Activated T-cell treated with anti-CD3 and anti-CD28 coated beads for 4 hours (primary cell): Measurements from ENCODE around the gene GTF2E1.
"Not testable (repeated sequence)": the region's sequence is repeated elsewhere in the genome, so short reads cannot be mapped to it uniquely, and the experiment has no call there.

Experiments
- DNase-seq: peaks from one replicate; pipeline ENCODE4 v3.0.0-alpha.2; 2020

Gene GTF2E1

DNA sequence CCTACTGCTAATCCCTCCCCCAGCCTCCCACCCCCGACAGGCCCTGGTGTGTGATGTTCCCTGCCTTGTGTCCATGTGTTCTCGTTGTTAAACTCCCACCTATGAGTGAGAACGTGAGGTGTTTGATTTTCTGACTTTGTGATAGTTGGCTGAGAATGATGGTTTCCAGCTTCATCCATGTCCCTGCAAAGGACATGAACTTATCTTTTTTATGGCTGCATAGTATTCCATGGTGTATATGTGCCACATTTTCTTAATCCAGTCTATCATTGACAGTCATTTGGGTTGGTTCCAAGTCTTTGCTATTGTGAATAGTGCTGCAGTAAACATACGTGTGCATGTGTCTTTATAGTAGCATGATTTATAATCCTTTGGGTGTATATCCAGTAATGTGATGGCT, 16.0 kb downstream of the GTF2E1 start:
- DNase-seq, result not testable (repeated sequence)

GRCh38 chr3:120762615-120763014, 20.1 kb downstream of the GTF2E1 start:
- no peak for DNase-seq

DNA sequence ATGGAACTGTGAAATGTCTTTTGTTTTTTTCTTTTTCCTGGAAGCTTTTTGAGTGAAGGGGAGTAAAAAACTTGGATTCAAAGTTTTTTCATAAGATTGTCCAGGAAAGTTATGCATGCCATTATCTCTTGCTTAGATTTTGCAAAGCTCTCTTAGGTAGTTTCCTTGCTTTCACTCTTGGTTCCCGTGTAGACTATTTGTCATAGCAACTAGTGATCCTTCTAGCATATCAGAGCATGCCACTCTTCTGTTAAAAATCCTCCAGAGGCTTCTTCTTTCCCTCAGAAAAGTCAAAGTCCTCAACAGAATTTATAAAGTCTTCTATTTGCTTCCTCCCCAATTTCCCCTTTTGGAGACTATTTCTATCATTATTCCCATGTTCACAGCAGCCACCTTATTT, 21.1 kb downstream of the GTF2E1 start:
- DNase-seq, result no peak

- no peak for DNase-seq
Measured at GRCh38 chr3:120764206-120764605, 21.7 kb downstream of the GTF2E1 start.

DNA sequence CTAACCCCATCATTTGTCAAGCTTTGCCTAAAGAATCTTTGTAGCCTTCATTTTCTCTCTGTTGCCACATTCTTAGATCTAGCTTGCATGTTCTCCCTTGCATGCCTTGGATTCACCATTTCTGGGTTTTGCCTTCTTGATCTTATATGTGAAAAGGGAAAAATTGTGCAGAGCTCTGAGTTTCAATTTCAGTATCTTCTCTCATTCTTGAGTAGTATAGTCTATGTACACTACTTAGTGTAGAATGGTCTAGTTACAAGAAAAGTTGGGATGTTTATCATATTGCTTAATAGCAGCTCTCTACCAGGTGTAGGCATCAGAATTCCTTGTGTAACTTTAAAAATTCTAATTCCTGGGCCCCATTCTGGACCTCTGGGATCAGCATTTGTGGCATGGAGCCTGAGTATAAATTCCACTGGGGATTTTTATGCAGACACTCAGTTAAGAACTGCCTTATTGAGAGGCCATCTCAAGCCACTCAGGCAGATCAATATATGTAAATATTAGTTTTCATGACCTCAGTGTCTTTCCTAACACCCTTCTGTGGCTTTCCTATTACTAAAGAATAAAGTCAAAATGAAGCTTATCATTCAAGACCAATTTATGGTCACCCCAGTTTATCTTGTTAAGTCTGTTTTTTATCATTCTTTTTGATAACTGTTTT, 23.4 kb downstream of the GTF2E1 start:
- DNase-seq, result no peak

GRCh38 chr3:120766576-120766975, 24.0 kb downstream of the GTF2E1 start:
- no peak for DNase-seq

DNA sequence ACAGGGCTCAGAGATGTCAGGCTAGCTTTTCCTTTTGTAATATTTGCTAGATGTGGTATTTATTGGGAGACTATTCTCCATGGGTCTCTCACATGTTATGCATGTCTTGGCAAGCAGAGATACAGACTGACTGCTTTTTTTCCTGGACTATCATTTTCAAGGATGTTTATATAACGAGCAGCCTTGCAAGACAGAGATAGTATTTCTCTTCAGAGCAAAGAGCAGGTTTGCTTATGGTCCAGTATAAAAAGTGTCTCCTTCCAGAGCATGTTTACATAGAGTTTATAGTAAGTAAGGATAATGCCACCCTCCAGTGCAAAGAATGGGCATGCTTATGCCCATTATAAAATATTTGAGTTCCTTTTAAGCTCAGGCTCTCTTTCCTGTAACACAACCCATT, 24.6 kb downstream of the GTF2E1 start:
- DNase-seq, result no peak

DNA sequence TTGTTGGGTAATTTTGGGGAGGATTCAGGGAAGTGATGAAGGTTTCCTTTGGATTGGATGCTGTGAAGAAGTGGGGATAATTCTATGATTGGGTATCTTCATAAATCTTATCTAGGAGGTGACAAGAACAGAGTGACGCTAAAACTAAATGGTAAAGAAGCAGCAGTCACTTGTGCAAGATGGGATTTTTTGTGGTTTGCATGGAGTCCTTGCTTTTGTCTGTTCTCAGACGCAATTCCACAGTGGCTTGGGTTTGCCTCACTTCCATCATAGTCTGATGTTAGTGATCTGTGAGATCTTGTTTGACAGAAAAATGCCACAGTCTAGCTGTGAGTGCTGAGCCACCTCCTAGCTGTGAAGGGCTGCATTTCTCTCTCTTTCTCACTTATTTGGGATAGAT, 26.9 kb downstream of the GTF2E1 start:
- no peak for DNase-seq

DNA sequence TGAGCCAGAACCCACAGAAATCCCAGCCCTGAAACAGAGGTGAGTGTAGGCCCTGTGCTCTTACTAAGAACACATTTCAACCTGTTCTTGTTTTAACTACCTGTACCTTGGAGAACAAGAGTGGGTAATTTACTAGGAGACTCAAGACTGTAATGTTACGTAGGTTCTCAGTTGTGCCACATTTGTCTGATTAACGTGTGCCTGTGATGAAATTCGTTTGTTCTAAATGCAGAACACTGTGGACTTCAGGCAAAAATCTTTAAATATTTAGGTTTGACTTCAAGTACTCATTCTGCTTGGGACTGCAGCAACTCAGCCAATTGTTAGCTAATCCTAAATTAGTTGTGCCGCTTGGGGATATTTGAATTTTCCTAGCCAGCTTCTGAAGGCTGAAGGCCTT, 28.3 kb downstream of the GTF2E1 start:
- DNase-seq, result no peak

- DNase-seq, result no peak
Measured at GRCh38 chr3:120772081-120772480, 29.5 kb downstream of the GTF2E1 start.

GRCh38 chr3:120773932-120774331, 31.4 kb downstream of the GTF2E1 start:
- no peak for DNase-seq

DNA sequence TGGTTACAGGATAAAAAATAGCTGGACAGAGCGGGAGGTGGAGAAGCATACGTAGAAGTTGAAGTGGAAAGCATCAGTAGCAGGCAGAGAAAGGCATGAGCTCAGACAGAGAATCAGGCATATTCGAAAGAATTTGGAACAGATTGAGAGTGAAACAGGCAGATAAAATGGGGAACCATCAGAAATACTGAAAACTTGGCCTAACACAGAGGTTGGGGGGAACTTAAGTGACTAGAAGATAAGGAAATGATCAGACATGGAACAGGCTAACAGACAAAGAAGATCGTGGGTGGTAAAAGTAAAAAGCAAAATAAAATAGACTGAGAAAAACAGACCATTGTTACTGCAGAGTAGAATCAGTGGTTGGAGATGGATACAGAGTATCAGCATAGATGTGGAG, 32.9 kb downstream of the GTF2E1 start:
- no peak for DNase-seq

DNA sequence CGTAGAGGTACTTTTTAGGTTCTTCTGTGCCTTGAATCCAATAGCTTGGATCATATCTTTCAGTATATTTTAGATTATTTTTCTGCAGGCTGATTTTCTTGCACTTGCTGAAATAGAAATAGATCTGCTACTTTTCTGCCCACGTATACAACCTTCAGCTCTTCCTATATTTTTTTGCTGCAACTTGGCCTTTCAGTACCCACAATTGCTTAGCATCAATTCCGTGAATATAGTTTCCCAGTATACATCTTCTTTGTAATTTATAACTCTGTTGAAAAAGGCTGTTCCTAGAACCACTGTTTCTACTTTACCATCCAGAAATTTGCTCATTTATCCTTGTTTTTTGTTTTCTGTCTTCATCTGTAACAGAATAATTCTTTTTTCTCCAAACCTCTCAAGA, 36.2 kb downstream of the GTF2E1 start:
- DNase-seq, result no peak

DNA sequence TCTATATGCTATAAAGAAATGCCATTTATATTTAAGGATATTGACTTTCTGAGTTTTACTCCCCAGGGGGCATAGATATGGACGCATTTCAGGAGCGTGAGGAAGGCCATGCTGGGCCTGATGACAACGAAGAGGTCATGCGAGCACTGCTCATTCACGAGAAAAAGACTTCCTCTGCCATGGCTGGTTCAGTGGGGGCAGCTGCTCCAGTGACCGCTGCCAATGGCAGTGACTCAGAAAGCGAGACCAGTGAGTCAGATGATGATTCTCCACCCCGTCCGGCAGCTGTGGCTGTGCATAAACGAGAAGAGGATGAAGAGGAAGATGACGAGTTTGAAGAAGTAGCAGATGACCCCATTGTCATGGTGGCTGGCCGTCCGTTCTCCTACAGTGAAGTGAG, 38.4 kb downstream of the GTF2E1 start:
- DNase-seq, result no peak

- DNase-seq, result not testable (repeated sequence)
Measured at GRCh38 chr3:120785832-120786231, 43.3 kb downstream of the GTF2E1 start.

DNA sequence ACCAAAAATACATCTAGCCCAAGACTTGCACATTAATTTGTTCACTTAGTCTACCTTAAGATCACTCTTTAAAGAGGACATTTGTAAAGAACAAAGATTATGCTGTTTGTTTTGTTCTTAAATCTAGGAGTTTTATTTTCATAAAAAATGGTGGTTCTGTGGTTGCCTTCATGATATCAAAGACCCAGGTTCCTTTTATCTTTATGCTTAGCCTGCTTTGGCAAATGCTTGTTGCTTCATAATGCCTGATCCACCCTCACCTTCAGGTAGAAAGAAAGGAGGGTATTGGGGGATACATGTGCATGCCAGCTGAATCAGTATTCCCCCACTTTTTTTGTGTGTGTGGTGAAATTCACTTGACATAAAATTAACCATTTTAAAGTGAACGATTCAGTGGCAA, 48.5 kb downstream of the GTF2E1 start:
- DNase-seq, result no peak

- no peak for DNase-seq
Measured at GRCh38 chr3:120791913-120792312, 49.4 kb downstream of the GTF2E1 start.

DNA sequence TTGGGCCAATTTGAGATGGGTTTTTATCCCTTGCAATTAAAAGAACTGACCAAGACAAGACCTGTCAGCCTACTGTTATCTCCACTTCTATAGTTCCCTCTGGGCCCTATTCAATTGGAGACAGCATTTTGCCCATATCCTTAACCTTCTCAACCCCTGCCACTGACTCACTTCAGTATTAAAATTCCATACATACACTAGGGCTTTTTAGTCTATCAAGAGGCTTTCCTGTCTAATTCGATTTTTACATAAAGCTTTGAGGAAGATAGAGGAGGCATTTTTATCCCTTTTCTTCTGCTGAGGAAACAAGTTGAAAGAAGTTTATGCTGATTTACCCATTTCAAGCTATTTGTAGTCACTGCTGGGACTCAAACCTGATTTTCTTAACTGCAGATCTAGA, 51.1 kb downstream of the GTF2E1 start:
- no peak for DNase-seq

- DNase-seq, result peak; percentile 74
Measured at GRCh38 chr3:120795017-120795648, 52.6 kb downstream of the GTF2E1 start.

DNA sequence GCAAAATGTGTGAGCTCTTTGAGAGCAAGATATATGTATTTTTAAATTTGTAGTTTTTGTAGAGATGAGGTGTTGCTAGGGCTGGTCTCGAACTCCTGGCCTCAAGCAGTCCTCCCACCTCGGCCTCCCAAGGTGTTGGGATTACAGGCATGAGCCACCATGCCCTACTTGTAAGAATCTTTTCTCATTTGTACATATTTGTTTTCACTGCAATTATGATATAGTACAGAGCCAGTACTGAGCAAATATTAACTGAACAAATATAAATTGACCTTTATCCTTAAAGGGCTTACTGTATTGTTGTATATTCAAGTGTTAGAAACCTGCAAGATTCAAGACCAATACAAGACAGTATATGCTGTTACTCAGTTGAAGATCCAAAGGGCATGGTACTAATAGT, 53.4 kb downstream of the GTF2E1 start:
- DNase-seq, result no peak

- no peak for DNase-seq
Measured at GRCh38 chr3:120796976-120797375, 54.4 kb downstream of the GTF2E1 start.

DNA sequence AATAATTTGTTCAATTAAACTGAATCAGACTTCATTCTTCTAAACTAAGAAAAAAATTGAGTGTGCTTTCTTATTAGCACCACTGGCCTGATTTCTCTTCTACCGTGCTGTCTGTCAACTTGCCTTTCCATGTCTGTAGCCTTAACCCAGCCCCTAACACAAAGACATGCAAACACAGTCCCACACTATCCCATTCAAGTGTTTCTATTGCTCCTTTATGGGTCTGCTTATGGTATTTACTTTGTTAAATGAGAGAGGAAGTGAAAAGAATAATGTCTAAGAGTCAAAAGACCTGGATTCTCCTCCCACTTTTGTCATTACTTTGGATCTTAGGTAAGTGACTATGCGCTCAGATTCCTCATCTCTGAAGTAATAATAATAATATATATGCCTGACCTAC, 55.3 kb downstream of the GTF2E1 start:
- no peak for DNase-seq

DNA sequence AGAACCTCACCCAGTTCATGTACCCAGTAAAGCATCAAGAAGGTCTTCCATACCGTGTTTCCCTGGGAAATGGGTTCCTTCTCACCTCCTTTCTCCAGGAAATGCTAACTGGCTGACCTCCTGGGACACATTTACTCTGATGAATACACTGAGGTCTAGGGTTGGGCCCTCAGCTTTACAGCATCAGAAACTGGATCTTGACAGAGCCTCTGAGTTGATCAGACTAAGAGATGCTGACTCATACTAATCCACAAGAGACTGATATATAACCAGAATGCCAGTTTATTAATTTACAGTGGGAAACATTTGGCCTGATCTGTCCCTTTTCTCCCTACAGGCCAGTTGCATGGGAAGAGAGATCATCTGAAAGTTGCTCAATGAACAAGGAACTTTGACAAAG, 55.8 kb downstream of the GTF2E1 start:
- DNase-seq, result no peak

DNA sequence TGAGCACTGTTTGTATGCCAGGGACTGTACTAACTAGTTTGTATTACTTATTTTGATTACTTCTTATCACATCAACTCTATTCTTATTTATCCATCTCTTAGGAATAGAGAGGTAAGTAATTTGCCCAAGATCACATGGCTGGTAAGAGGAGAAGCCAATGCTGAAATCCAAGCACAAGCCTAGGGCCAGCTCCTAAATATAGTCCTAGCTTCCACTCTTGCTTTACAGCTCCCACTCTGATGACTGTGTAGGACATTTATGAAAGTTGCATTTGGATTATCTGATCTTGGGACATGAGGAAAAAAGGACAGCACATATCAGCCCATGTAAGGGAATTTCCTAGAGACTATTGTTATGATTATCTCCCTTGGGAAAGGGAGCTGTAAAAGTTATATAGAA, 58.1 kb downstream of the GTF2E1 start:
- DNase-seq, result no peak

GRCh38 chr3:120801484-120801883, 58.9 kb downstream of the GTF2E1 start:
- DNase-seq, result no peak
